ENCODE results near the gene COX10. TPM values are rescaled to one million over a fixed set of nuclear protein-coding genes. Genes with fewer than 3 reads are reported as not detected.

COX10 gene
- total RNA-seq, 5 donors from 2014 or later (not counting 1 experiment from before 2014, with no cell fraction given) = 14.8 to 18.0 (median 16.3) TPM

GRCh38 chr17:14134456-14134855 lies 65.2 kb downstream of the COX10 start:
- Histone ChIP-seq H3K27me3 (replicated peaks in 1 of 2; ENCODE audit: control insufficient read depth in 2 of 2, extremely low read depth in 1 of 2, insufficient read depth in 2 of 2, low read length in 1 of 2) (no peaks in the 10 kb centered on the region), H3K4me3 (ENCODE audit: control insufficient read depth in 1 of 2, extremely low read depth in 1 of 2, low read length in 1 of 2) (no peak overlapping the region), H3K27ac (ENCODE audit: low read length) (no peak overlapping the region), H3K4me1 (ENCODE audit: control insufficient read depth in 1 of 2, extremely low read depth in 1 of 2, insufficient read depth in 2 of 2, low read length in 2 of 2) (no peaks in the 10 kb centered on the region), H3K36me3 (ENCODE audit: control insufficient read depth in 2 of 2, extremely low read depth in 1 of 2, insufficient read depth in 1 of 2, low read length in 1 of 2) (no peaks in the 10 kb centered on the region), H3K9me3 (no peaks in the 10 kb centered on the region)
- ATAC-seq (replicated peaks in 1 of 4) (no peak), DNase-seq (no peak)
- Mint-ChIP-seq H3K9me3 (no peaks in the 10 kb centered on the region), H3K27ac (no peak overlapping the region), H3K4me3 (no peak overlapping the region), H3K36me3 (peaks cover 4% of the 10 kb centered on the region), H3K27me3 (no peaks in the 10 kb centered on the region), H3K4me1 (peaks cover 17 to 23% (median 20%) of the 10 kb centered on the region in 3 donors)
- WGBS (ENCODE audit: insufficient coverage) = no CpG with 5 or more reads among the region's 2 CpGs
- ChIA-PET CTCF (no interaction called here), POLR2A (no interaction called here)

GRCh38 chr17:14135906-14136590 lies 66.7 kb downstream of the COX10 start:
- no peak for ATAC-seq (replicated peaks in 1 of 4)
- no peaks in the 10 kb centered on the region for H3K36me3 Mint-ChIP-seq

GRCh38 chr17:14138649-14139048 lies 69.3 kb downstream of the COX10 start:
- no peak for ATAC-seq (replicated peaks in 1 of 4)
- DNase-seq = no peak
- Histone ChIP-seq H3K4me1 (ENCODE audit: control insufficient read depth in 1 of 2, extremely low read depth in 1 of 2, insufficient read depth in 2 of 2, low read length in 2 of 2) (no peaks in the 10 kb centered on the region), H3K9me3 (no peaks in the 10 kb centered on the region), H3K4me3 (ENCODE audit: control insufficient read depth in 1 of 2, extremely low read depth in 1 of 2, low read length in 1 of 2) (no peak overlapping the region), H3K27ac (ENCODE audit: low read length) (no peak overlapping the region), H3K36me3 (ENCODE audit: control insufficient read depth in 2 of 2, extremely low read depth in 1 of 2, insufficient read depth in 1 of 2, low read length in 1 of 2) (no peaks in the 10 kb centered on the region), H3K27me3 (replicated peaks in 1 of 2; ENCODE audit: control insufficient read depth in 2 of 2, extremely low read depth in 1 of 2, insufficient read depth in 2 of 2, low read length in 1 of 2) (no peaks in the 10 kb centered on the region)
- Mint-ChIP-seq H3K4me1 (peaks cover 20 to 24% (median 23%) of the 10 kb centered on the region in 3 donors), H3K27me3 (no peaks in the 10 kb centered on the region), H3K27ac (no peak overlapping the region), H3K36me3 (no peaks in the 10 kb centered on the region), H3K9me3 (no peaks in the 10 kb centered on the region), H3K4me3 (no peak overlapping the region)
- CTCF ChIA-PET = no interaction called here
- WGBS (ENCODE audit: insufficient coverage) = 100% methylated on average over 4 of the region's 7 CpGs
- POLR2A ChIA-PET = no interaction called here

More at GRCh38 chr17:14135906-14136590, 66.7 kb downstream of the COX10 start:
- no peaks in the 10 kb centered on the region for H3K9me3 Mint-ChIP-seq
- Histone ChIP-seq H3K9me3 (no peaks in the 10 kb centered on the region), H3K36me3 (ENCODE audit: control insufficient read depth in 2 of 2, extremely low read depth in 1 of 2, insufficient read depth in 1 of 2, low read length in 1 of 2) (no peaks in the 10 kb centered on the region), H3K4me1 (ENCODE audit: control insufficient read depth in 1 of 2, extremely low read depth in 1 of 2, insufficient read depth in 2 of 2, low read length in 2 of 2) (no peaks in the 10 kb centered on the region), H3K27me3 (replicated peaks in 1 of 2; ENCODE audit: control insufficient read depth in 2 of 2, extremely low read depth in 1 of 2, insufficient read depth in 2 of 2, low read length in 1 of 2) (no peaks in the 10 kb centered on the region), H3K4me3 (ENCODE audit: control insufficient read depth in 1 of 2, extremely low read depth in 1 of 2, low read length in 1 of 2) (no peak overlapping the region), H3K27ac (ENCODE audit: low read length) (no peak overlapping the region)
- 80% methylated on average over 1 of the region's 4 CpGs for WGBS (ENCODE audit: insufficient coverage)
- H3K27me3 Mint-ChIP-seq = no peaks in the 10 kb centered on the region
- no peak overlapping the region for H3K4me3 Mint-ChIP-seq
- DNase-seq = no peak
- CTCF ChIA-PET = interaction anchor here in 1 of 2 donors (0.7 kb wide), 1 partner anchor 67 kb away, joined by 3 read pairs; no protein-coding TSS in a partner anchor
- H3K27ac Mint-ChIP-seq = no peak overlapping the region
- H3K4me1 Mint-ChIP-seq = peaks cover 12 to 20% (median 18%) of the 10 kb centered on the region in 3 donors
- POLR2A ChIA-PET = interaction anchor here in 1 of 2 donors (0.5 kb wide), 1 partner anchor 9 kb away, joined by 4 read pairs; no protein-coding TSS in a partner anchor

GRCh38 chr17:14143688-14144087 lies 74.4 kb downstream of the COX10 start:
- ATAC-seq (replicated peaks in 1 of 4) (no peak), DNase-seq (peak in 1 of 35 experiments; percentile 9)
- peaks cover 0 to 3% of the 10 kb centered on the region in 2 experiments for H3K4me1 ChIP-seq (ENCODE audit: control insufficient read depth in 1 of 2, extremely low read depth in 1 of 2, insufficient read depth in 2 of 2, low read length in 2 of 2)
- peaks cover 8% of the 10 kb centered on the region for H3K36me3 Mint-ChIP-seq
- H3K36me3 ChIP-seq (ENCODE audit: control insufficient read depth in 2 of 2, extremely low read depth in 1 of 2, insufficient read depth in 1 of 2, low read length in 1 of 2) = no peaks in the 10 kb centered on the region
- peaks cover 0 to 6% (median 0%) of the 10 kb centered on the region in 3 donors for H3K9me3 Mint-ChIP-seq
- no peak overlapping the region for H3K4me3 Mint-ChIP-seq
- H3K27ac ChIP-seq (ENCODE audit: low read length) = no peak overlapping the region
- WGBS (ENCODE audit: insufficient coverage) = no CpG with 5 or more reads among the region's 3 CpGs
- no peak overlapping the region for H3K27ac Mint-ChIP-seq
- ChIA-PET POLR2A (no interaction called here), CTCF (interaction anchor here in 1 of 2 donors (0.7 kb wide), 1 partner anchor 60 kb away, joined by 3 read pairs; no protein-coding TSS in a partner anchor)
- peaks cover 18 to 32% (median 28%) of the 10 kb centered on the region in 3 donors for H3K4me1 Mint-ChIP-seq
- H3K9me3 ChIP-seq = no peaks in the 10 kb centered on the region
- no peaks in the 10 kb centered on the region for H3K27me3 Mint-ChIP-seq
- no peak overlapping the region for H3K4me3 ChIP-seq (ENCODE audit: control insufficient read depth in 1 of 2, extremely low read depth in 1 of 2, low read length in 1 of 2)
- no peaks in the 10 kb centered on the region for H3K27me3 ChIP-seq (replicated peaks in 1 of 2; ENCODE audit: control insufficient read depth in 2 of 2, extremely low read depth in 1 of 2, insufficient read depth in 2 of 2, low read length in 1 of 2)

- H3K36me3 ChIP-seq (ENCODE audit: control insufficient read depth in 2 of 2, extremely low read depth in 1 of 2, insufficient read depth in 1 of 2, low read length in 1 of 2) = no peaks in the 10 kb centered on the region
- H3K9me3 ChIP-seq = no peaks in the 10 kb centered on the region
- no peak overlapping the region for H3K27ac ChIP-seq (ENCODE audit: low read length)
- CTCF ChIA-PET = no interaction called here
- Mint-ChIP-seq H3K27me3 (no peaks in the 10 kb centered on the region), H3K27ac (no peak overlapping the region), H3K4me3 (no peak overlapping the region), H3K4me1 (peaks cover 21 to 32% (median 29%) of the 10 kb centered on the region in 3 donors), H3K9me3 (peaks cover 0 to 6% (median 0%) of the 10 kb centered on the region in 3 donors), H3K36me3 (peaks cover 8% of the 10 kb centered on the region)
- DNase-seq = no peak
- no peak for ATAC-seq (replicated peaks in 1 of 4)
- no peak overlapping the region for H3K4me3 ChIP-seq (ENCODE audit: control insufficient read depth in 1 of 2, extremely low read depth in 1 of 2, low read length in 1 of 2)
- H3K27me3 ChIP-seq (replicated peaks in 1 of 2; ENCODE audit: control insufficient read depth in 2 of 2, extremely low read depth in 1 of 2, insufficient read depth in 2 of 2, low read length in 1 of 2) = no peaks in the 10 kb centered on the region
- WGBS (ENCODE audit: insufficient coverage) = no CpG with 5 or more reads among the region's 4 CpGs
- peaks cover 0 to 3% of the 10 kb centered on the region in 2 experiments for H3K4me1 ChIP-seq (ENCODE audit: control insufficient read depth in 1 of 2, extremely low read depth in 1 of 2, insufficient read depth in 2 of 2, low read length in 2 of 2)
- POLR2A ChIA-PET = no interaction called here
Measured at GRCh38 chr17:14144508-14144907, 75.2 kb downstream of the COX10 start.

- peaks cover 38 to 45% (median 40%) of the 10 kb centered on the region in 3 donors for H3K4me1 Mint-ChIP-seq
- POLR2A ChIA-PET = no interaction called here
- H3K36me3 Mint-ChIP-seq = peaks cover 27% of the 10 kb centered on the region
- Histone ChIP-seq H3K9me3 (no peaks in the 10 kb centered on the region), H3K4me3 (ENCODE audit: control insufficient read depth in 1 of 2, extremely low read depth in 1 of 2, low read length in 1 of 2) (no peak overlapping the region), H3K4me1 (ENCODE audit: control insufficient read depth in 1 of 2, extremely low read depth in 1 of 2, insufficient read depth in 2 of 2, low read length in 2 of 2) (no peaks in the 10 kb centered on the region), H3K36me3 (ENCODE audit: control insufficient read depth in 2 of 2, extremely low read depth in 1 of 2, insufficient read depth in 1 of 2, low read length in 1 of 2) (no peaks in the 10 kb centered on the region), H3K27me3 (replicated peaks in 1 of 2; ENCODE audit: control insufficient read depth in 2 of 2, extremely low read depth in 1 of 2, insufficient read depth in 2 of 2, low read length in 1 of 2) (no peaks in the 10 kb centered on the region), H3K27ac (ENCODE audit: low read length) (no peak overlapping the region)
- H3K9me3 Mint-ChIP-seq = peaks cover 0 to 7% (median 0%) of the 10 kb centered on the region in 3 donors
- WGBS (ENCODE audit: insufficient coverage) = no CpG with 5 or more reads among the region's 5 CpGs
- no peaks in the 10 kb centered on the region for H3K27me3 Mint-ChIP-seq
- CTCF ChIA-PET = no interaction called here
- H3K27ac Mint-ChIP-seq = no peak overlapping the region
- ATAC-seq (replicated peaks in 1 of 4) (no peak), DNase-seq (no peak)
- no peak overlapping the region for H3K4me3 Mint-ChIP-seq
Measured at GRCh38 chr17:14149751-14150150, 80.4 kb downstream of the COX10 start.

Data from T-cell (primary cell).